HG02623 (cell line): Measurements from ENCODE around the gene ARHGEF17.

ENCODE experiments used
- ATAC-seq: cut with Tn5 transposase; IDR thresholded peaks from one replicate; pipeline ENCODE4 v1.9.1; 2021; ENCODE audit warnings: moderate library complexity; ENCODE audit not compliant: unreplicated experiment

ARHGEF17 gene

DNA sequence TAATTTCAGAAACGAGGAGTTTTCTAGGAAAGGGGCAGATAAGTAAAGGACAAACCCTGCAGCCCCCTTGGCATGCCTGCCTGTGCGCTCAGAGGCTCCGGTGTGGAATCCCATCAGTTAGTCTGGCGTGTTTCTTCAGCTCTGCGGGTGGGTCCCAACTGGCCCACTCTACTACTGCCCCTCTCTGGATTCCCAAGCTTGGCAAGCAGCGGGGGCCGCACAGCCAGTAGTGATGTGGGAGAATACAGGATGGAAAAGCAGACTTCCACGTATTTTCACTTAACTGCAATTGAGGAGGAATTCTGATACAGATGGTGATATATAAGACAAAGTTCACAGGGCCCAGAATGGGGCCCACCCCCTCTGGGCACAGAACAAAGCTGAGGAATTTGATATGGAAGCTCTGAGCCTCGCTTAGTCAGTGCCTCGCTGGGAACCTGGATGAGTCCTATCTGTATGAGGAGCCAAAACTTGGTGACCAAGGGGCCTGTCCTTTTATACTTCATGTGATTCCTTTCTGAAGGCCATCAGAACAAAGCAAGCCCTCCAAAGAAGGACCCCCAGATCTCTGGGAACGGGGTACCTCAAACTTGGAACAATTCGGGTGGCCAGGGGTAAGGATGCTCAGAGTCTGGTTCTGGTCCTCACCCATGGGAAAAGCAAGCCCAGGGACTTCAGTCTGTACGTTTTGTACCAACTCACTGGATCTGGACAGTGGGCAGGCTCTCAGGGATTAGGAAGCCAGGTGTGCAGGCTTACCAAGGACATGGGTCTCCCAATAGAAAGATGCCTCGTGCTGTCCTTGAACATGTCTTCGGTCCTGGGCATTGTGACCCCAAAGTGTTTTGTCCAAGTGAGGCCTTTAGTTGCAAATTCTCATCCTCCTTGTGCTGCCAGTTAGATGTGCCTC, 94.1 kb downstream of the ARHGEF17 start:
- ATAC-seq: no peak

DNA sequence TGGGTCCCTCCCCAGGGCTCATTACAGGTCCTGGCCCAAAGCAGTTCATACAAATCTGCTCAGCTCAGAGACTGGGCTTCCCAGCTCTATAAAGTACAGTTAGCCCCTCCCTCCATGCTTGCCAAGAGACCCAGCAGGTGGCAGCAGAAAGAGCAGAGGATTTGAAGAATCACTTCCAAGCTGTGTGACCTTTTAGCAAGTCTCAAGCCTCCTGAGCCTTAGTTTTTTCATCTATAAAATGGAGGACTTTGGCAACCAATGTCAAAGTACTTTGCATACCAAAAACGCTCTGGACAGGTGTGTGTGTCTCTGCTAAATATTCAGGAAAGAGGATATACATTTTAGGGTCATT, 94.7 kb downstream of the ARHGEF17 start:
- no peak for ATAC-seq

DNA sequence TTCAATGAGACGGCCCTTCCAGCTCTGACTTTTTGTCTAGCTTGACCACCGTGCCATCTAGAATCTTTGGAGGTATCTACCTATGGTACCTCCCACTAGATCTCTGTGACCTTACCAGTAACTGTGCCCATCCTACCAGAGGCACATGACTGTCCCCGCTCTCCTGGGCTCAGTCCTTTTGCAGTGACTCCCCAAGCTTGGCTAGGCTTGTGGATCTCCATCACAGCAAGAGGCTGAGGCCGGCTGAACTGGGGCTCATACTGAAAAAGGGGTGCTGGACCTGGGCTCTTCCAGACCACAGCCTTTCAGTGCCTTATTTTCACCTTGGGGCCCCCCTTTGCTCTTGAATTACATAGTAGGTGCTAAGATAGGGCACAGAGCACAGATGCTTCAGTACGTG, 95.5 kb downstream of the ARHGEF17 start:
- ATAC-seq: no peak

DNA sequence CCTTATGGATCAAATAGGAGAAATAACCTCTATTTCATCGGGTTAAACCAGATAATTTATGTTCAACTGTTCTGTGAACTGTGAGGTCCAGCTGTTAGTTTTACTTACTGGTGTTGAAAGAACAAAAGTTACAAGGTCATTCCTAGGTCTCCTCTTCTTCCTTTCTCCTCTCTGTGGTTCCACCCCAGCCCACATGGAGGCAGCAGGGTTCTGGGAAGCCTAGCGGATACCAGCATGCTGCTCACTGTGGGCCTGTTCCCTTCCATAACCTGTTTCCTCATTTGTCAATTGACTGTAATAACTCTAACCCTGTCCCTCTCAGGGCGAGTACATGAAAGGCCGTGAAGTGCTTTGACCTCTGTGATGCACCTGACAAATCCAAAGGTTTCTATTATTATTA, 96.0 kb downstream of the ARHGEF17 start:
- no peak for ATAC-seq

DNA sequence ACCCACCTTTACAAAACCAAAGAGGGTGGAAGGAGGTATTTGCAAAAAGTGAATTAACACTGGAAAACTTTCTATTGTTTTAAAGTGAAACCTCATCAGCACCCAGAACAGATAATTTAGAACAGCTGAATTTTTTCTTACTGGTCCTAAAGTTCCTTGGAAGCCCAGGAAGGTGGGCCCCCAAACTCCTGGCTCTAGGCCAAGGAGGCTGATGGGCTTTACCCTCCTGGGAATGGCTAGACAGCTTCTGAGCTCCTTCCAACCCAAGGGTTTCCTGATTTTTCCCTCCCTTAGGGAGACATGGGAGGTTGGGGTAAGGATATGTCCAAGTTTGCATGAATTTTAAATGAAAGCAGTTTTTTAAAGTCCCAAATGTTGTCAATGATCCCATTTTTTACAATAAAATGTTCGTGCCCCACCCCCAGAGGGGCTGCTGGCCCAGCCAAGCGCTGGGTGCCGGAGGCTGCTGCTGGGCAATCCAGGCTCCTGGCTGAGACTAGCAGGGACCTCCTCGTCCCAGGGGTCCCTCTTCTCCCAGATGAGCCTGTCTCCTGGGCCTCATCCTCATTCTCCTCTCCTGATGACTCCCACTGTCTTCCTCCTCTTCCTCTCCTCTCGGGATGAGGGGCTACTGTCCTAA, 96.5 kb downstream of the ARHGEF17 start:
- no peak for ATAC-seq

DNA sequence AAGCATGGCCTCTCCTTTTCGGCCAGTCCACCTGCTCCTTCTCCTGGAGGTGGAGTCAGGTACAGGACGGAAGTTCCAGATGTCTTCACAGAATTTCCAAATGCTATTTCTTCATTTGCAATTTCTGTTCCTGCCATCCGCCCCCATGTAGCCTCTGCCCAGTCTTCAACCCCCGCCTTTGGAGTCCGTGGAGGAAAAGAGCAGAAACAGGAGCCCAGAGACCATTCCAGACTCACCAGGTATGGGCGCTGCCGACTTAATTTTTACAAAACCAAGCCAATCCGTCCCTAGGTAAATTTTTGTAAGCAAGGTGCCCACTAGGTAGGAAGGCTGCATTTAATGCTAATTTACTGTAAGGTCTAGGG, 97.1 kb downstream of the ARHGEF17 start:
- no peak for ATAC-seq

DNA sequence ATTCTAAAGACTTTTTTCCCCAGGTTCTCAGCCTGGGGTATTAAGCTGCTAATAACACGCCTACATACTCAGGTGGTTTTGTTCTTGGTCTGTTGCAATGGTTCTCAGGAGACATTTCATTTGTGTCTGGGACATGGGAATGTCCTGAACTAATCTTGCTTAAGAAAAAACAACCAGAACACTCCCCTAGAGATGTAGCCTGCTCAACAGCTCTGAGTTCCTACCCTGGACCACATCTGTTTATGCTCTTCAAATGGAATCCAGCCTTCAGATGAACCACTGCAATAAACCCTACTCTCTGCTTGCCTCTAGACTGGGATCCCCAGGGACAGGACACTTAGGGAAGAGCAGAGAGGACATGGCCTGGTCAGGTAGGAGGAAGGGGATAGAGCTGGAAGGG, 98.1 kb downstream of the ARHGEF17 start:
- no peak for ATAC-seq

DNA sequence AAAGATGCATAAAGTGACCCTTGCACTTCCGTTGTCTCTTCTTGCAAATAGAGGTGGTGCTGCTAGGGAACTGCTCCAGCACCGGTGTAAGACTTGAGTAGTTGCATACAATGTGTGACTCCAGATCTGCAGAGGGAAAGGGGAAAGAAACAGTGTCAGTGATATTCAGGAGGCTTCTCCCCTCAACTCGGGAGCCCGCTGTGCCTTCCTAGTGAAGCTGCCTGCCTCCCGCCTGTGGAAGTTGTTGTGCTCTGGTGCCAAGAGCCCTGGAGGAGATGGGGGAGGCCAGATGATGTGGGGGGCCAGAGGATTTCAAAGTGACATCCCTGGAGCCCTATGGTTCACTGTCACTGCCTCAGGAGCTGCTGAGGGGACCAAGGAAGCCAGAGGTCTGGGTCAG, 98.5 kb downstream of the ARHGEF17 start:
- no peak for ATAC-seq

DNA sequence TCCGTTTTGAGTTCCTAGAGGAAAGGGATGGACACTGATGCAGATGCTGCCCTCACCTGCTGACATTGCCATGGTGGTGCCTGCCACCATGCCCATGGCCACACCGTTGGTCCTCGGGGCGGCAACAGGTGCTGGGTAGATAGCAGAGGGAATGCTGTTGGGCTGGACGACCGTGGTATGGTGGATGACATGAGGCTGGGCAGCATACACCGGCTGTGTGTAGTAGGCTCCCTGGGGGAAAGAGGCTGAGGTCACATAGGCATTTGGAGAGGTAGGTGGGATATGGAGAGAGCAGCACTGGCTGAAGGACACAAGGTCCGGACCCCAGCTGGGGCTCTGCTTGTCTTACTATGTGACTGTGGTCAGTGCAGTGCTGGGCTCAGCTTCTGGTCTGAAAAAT, 101.4 kb downstream of the ARHGEF17 start:
- ATAC-seq: no peak

DNA sequence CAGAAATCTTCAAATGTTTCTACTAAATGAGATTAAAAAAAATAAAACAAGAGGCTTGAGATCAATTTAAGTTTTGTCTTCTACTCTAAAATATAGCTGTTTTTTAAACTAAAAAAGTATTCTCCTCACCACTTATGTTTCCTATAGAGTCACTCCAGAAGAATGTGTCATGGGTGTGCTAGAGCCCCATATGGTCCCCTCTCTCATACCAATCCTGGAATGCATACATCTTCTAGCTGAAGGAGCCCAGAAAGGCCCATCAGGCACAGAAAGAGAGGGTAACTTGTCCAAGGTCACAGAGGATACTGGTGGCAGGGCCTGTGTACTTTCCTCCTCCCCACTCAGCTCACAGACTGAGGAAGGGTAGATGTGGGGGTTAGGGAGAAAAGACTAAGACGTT, 102.6 kb downstream of the ARHGEF17 start:
- no peak for ATAC-seq

DNA sequence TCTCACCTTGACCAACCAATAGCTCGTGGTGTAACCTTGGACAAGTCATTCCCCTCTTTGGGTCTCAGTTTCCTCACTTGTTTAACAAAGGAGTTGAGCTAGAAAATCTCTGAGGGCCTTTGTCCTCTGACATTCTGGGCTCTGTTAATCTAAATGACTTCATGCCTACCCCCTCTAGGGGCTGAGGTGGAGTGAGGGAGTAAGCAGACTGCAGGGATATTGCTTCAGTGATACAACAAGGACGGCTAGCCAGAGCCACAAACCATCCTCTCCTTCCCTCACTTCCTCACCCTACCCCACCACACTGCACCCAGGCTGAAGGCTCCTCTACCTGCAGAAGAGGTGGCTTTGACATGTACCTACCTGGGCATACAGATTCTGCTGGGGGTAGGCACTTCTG, 103.0 kb downstream of the ARHGEF17 start:
- no peak for ATAC-seq

DNA sequence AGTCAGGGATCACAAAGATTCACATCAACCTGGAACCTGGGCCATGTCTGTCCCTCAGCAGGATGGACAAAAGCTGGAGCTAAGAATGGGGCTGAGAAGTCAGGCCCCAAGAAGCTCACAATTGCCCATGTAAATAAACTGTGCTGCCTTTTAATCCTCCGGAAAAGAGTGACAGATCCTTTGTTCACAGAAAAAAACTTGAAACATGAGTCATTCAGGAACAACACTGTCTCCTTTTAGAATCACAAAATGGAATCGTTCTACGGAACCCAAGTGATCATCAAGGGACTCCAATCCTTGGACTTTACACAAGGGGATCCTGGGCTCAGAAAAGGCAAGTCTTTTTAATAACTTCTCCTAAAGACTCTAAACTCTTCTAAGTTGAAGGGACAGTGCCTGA, 104.2 kb downstream of the ARHGEF17 start:
- ATAC-seq: no peak

DNA sequence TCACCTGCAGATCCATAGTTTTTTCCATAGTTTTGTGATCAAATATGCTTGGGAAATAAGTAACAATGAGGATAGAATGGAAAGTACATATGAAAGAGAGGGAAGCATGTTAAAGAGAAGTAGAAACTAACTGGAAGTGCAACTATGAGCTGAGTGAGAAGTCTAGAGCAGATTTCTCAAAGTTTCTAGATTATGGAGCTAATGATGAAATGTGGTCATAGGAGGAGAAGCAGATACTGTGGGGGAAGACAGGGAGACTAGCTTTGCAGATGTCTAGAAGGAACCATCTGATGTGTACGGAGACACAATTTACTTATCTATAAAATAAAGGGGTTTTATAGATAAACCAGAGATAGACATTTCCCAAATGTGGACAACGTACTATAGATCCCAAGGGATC, 105.2 kb downstream of the ARHGEF17 start:
- no peak for ATAC-seq

DNA sequence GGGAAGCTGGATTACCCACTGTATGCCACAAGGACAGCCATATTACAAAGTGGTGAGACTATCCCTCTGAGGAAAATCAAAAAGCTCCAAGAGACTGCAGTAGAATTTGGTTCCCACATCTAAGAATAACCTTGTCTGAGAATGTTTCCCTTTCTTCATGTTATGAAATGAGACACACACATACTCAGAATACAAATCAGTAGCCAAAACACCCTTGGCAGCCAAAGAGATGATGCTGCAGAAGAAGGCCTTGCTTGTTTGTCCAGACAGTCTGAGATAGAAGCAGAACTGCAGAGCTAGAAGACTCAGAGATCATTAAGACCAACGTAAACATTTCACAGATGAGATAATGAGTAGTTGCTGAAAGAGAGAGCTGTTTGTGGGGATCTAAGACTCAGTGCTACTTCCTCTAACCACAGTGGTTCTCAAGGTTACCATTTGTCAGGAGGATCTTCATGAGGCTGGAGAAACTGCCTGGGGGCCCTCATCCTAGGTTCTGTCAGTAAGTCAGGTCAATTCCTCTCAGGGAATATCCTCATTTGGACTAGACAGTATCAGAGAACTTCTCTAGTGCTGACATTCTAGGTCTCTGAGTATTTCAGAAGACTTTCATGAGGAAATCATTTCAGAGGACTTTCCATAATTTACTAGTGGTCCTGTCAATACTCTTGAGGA, 107.0 kb downstream of the ARHGEF17 start:
- no peak for ATAC-seq

DNA sequence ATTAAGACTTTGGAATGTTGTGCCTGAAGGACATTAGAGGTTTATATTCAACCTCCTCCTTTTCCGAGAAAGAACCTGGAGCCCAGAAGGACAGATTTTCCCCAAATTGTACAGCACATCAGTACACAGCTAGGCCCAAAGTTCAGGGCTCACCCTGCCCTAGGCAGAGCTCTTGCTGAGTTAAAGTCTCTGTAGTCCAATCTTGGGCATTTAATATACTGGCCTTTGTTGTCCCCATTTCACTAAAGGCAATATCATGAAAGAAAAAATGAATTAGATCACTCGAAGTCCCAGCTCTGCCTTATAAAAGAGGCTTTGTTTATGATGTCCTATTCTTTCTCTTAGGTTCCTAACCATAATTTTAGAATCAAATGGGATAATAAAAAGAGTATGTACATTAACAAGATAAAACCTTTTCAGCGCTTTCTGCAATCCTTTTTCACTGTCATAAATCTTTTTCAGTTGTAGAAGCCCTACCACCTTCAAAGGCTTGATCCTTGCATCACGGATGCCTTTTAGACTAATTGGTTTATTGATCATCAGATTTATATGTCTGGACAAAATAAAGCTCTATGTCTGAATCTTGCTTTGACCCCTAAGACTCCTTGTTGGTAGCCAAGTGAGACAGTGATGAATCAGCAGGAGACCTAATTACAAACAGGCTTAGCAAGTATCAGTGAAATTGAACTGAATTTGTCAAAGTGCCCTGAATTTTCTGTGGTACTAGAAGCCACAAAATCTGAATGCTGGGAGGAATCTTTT, 108.0 kb downstream of the ARHGEF17 start:
- no peak for ATAC-seq

DNA sequence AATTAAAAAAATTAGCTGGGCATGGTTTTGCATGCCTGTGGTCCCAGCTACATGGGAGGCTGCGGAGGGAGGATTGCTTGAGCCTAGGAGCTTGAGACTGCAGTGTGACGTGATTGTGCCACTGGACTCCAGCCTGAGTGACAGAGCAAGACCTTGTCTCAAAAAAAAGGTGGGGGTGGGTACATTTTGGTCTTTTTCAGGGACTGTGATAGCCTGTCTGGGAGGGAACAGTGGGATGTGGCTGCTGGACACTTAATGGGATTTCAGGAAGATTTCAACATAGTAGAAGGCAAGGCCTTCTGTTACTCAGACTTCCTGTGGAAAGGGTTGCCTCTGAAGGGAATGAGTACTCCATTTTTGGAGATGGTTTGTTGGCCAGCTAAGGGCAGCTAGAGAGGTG, 108.7 kb downstream of the ARHGEF17 start:
- no peak for ATAC-seq
